Hematopoietic multipotent progenitor cell treated with erythropoietin and hydrocortisone succinate and interleukin-3 and kit ligand, for 17 days (in vitro differentiated cells): ENCODE results near the gene ADAMTSL2.

Experiments used
- DNase-seq: peaks from one replicate; pipeline ENCODE4 v3.0.0-alpha.2; 2015; ENCODE audit warnings: low spot score

The ADAMTSL2 gene

DNA sequence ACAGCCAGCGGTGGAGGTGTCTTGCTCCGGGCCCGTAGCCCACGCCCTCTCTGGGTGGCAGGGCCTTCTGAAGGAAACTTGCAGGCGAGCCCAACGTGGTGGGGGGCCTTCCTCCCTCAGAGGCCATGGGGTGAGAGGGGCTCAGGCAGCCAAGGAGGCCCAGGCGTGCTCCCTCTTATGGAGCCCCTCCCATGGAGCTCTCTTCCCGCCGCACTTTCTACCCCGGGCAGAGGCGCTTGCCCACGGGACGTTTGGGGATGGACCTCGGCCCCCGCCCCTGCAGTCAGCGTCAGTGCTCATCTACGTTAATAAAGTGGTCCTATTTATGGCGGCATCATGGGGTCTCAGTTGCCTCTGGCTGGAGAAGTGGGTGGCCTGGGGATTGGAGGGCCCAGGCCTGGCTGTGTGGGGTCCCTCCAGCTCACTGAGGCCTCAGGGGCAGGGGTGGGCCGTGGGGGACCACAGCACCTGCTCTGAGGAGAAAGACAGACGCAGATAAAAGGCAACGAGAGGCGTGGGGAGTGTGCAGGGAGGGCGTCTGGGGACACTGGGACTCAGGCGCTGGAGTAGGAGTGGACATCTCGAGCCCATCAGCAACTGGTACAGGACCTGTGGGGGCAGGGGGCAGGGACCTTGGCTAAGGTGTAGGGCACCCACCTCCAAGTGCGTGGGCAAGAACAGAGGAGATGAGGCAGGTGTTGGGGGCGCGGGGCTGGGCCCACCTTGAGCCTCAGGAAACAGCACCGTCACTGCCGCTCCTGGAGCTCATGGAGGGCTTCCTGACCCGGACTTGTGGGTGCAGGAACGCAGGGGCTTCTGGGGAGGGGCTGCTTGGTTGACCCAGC is 40.9 kb downstream of the ADAMTSL2 start:
- no peak for DNase-seq

DNA sequence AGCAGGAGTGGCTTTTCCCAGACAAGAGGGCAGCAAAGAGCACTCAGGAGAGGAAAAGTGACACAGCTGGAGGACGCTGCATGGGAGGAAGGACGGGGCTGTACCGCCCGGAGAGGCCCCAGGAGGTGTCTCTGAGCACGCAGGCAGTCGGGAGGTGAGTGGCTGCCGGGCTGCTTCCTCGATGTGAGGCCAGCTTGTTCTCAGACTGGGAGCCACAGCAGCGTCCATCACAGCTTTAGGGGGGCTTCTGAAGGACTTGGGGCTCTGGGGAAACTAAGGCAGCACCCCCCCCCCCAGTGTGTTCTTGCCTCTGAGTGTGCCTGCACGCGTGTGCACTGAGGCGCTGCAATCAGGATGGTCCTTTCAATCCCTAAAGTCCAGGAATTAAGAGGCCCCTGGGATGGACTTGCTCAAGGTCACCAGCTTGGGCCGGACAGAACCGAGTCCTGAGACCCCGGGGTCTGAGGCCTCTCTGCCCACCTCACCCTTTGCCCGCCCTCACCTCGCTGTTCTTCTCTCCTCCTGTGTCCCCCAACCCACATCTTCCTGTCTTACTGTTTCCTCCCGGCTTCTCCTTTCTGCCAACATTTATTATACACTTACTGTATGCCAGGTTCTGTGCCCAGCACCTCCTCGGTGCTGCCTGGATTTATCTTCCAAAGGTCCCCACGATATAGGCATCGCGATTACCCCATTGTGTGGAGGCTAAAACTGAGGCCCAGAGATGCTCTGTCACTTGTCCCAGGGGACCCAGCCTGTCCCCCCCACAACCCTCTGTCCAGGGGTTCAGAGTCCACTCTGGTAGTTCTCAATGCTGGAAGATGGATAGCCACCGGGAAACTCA is 41.7 kb downstream of the ADAMTSL2 start:
- no peak for DNase-seq

DNA sequence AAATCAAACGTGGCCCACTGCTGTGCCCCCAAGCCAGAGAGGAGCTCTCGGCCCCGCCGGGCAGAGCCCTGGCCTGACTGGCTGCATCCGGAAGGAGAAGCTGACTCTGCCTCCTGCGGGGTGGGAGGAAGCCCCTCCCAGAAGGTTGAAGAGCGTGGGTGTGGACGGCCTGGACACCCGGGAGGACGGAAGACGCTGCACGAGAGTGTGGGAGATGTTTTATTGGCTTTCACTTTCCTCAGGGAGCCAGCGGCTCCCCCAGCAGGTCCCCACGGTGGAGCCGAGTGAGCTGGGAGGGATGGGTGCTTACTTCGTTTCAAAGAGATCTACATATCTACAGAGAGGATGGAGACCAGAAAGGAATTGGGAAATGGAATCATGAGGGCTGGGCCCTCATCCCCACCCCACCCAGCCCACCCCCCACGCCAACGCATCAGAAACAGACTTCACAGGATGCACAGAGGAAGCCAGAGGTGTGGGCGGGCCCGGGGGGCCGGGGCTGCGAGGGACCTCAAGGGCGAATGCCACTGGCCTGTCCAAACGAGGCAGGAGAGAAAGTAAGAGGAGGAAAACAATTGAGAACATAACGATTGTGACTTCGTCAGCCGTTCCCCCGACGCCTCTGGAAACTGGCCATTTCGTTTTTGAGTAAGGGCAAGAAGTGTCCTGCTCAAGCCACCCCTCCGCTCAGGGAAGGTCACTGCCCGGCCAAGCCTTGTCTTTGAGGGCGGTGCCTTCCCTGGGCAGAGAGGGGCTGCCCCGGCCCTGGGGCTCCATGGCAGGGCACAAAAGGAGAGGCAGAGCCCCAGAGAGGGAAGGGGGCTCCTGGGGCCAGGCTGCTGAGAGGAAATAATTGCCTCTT is 42.6 kb downstream of the ADAMTSL2 start:
- DNase-seq: no peak

DNA sequence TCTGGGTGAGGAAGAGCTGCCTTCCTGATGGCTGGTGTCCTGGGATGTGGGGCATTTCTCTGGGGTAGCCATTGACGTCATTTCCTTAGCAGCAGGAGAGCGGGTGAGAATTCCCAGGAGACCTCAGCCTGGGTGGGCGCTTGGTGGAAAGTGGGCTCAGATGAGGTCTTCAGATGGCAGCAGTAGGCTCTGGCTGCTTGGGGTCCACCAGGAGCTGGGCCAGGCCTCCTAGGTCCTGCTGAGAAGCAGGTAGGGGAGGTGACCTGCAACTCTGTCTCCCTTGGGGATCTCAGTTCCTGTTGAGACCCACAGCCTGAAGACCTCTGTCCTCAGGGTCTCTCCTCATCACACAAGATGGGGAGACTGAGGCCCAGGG is 43.2 kb downstream of the ADAMTSL2 start:
- no peak for DNase-seq

DNA sequence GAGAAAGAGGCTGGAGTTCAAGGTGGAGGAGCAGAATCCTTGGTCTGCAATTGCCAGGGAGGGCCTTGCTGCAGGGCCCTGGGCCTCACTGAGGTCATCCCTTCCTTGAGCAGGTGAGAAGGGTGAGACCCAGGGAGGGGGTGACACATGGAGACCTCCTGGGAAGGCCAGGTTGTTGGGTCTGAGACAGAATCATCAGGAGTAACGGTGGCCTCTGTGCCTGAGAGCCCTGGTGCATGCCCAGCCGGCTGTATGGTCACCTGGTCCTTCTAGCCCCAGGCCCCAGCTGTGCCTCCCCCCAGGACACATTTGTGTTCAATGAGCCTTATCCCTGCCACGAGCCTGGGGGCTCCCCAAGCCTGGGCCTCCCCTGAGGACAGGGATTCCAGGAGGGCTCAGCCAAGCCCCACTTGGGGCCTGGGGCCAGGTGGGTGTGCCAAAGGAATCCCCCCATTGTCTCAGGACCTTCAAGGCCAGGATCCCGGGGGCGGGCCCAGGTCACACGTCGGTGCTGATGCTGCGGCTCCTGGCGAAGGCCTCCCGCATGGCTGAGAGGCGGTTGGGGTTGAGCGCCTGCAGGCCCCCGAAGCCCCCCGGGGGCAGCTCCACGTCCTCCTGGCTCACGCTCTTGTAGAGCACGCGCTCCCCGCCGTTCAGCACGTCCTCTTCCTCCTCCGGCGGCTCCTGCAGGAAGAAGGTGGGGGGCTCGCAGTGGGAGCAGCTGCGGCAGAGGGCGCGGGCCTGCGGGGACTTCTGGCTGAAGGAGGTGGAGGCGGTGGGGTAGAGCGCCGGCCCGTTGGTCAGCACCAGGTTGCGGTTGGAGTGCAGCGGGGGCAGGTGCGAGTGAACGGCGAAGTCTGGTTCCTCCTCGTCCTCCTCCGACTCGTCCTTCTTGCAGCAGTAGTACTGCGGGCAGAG is 44.3 kb downstream of the ADAMTSL2 start:
- no peak for DNase-seq

DNA sequence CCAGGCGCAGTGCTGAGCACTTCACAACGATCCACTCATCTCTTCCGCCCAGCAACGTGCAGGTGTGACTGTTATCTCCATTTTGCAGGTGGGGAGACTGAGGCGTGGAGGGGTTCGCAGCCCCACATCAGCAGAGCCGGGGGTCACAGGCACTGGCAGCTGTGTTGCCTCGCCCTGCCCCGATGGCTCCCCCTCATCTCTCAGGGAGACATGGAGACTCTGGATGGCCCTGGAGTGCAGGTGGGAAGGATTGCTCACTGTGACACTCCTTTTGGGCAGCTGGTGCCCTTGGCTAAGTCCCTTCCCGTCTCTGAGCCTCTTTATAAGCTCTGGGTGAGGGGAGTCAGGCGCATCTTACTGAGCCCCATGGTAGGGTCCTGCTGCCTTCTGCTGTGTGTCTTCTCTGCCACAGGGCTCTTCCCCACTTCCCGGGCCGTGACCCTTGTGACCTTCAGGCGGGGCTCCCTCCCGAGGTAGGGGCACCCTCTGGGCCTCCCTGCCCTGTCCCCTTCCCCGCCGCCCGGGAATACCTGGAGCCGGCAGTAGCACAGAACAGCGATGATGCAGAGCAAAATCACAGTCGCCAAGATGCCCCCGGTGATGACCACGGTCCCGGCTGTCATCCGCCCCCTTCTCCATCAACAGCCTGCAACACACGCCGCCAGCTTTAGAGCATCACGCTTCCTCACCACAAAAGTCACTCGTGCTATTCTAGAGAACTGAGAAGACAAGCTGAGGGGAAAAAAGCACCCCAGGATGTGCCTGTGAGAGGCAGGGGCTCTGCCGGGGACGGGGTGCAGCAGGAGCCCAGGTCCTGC is 45.3 kb downstream of the ADAMTSL2 start:
- DNase-seq: no peak

DNA sequence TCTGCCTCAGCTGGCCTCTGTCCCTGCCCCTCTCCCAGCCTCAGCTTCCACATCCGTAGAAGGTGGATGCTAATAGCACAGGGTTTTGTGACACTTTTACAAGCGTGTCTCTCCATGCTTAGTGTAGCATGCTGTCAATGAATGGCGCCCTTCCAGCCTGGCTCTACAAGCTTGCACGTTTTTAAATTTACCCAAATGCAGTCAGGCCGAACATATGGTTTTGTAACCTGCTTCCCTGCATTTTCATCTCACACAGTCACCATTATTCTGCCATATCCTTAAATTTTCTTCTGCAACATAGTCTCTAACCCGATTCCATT is 45.9 kb downstream of the ADAMTSL2 start:
- DNase-seq: no peak

DNA sequence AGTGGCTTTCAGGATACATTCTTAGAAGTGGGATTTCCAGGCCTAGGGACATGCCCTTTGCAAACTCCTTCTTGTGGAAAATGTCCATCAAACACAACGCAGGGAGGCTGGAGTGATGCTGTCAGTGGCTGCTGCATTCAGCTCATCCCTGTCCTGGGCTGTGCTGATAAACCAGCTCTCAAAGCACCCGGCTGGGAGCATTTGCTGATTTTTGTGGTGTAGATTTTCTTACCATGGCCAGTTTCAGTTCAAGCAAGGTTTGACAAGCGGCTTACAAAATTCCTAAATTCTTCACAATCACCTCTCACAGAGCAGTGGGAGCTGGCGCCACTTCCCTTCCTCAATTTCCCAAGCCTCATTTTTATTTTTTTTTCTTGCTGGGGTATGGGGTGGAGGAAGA is 46.5 kb downstream of the ADAMTSL2 start:
- no peak for DNase-seq

DNA sequence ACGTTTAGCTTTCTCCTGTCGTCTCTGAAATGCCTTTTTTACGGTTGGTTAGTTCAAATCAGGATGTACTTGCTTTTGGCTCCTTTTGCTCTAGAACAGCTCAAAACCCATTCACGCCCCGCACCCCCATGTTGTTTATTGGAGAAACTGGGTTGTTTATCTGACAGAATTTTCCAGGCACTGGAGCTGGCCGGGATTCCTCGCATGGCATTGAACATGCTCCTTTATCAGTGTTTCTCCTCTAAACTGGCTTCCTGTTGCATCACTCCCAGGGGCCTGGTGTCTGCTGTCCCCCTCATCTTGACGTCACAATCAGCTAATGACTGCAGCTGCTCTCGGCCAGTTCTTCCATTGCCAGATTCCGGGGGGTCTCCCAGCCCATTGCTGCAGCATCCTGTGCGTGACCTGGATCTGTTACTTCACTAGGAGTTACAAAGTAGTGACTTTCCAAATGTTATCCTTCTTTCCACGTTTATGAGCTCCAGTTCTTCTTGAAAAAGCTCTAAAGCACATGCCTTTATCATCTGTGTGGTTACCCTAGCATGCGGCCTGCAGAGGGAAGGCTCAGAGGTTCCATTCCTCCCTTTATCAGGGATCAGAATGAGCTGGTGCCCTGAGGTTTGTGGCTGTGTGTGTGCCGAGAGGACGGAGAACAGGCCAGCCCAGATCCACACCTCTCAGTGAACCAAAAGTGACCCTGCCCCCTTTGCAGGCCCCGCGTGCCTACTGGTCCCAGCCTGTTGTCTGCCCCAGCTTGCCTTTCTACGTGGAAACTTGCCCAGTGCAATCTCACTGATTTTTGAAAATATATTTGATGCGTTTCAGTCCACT is 47.2 kb downstream of the ADAMTSL2 start:
- DNase-seq: no peak

DNA sequence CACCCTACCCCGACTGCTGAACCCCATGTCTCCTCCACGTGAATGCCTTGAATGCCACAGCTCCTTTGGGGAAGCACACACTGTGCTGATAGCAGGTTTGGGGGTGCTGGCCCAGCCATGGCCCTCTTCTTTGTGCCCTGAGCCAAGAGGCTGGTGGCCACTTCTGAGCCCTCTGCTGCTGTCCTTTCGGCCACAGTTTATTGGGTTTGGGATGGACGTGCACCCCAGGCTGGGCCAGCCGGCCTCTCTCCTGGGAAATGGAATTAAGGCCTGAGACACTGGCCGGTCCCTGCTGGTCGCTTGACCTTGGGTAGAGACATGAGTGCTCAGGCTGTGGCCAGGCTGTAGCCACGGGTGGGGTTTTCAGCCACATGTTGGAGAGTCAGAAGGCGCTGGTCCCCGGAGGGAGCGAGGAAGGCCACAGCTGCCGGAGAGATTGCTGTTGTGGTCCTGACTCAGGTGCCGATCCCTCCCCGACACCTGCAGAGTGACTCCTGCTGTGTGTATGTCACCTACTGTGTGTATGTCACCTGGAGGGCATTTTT is 48.1 kb downstream of the ADAMTSL2 start:
- no peak for DNase-seq

DNA sequence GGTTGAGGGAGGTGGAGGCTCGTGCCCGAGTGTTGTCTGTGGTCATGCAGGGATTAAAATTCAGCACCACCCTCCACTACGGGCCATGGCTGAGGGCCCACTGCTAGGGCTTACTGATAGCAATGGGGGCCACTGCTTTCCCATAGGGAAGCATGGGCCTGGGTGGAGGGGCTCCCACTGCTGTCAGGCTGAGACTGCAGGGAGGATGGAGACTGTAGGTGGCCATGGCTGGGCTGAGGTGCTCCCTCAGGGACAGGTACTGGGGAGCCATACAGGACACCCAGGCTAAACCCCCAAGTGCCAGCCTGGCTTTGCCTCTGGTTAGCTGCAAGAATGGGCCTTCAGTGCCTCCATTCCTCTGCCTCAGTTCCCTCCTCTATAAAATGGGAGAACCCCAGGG is 48.6 kb downstream of the ADAMTSL2 start:
- DNase-seq: no peak

DNA sequence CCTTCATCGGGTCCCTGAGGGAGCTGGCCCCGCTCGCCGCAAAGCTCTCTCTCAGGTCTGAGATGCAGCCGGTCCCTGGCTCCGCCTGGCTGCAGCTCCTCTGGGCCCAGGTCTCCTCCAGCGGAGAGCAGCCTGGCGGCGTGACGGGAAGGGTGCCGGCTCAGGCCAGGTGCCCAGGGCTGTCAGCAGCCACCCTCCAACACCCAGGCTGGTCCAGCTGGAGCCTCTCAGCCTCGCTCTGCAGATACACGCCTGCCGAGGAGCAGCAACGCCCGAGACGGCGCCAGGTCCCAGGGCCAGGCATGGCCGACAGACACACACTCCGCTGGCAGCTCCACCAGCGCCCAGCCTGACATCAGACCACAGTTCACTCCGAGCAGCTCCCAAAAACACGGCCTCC is 49.1 kb downstream of the ADAMTSL2 start:
- no peak for DNase-seq

DNA sequence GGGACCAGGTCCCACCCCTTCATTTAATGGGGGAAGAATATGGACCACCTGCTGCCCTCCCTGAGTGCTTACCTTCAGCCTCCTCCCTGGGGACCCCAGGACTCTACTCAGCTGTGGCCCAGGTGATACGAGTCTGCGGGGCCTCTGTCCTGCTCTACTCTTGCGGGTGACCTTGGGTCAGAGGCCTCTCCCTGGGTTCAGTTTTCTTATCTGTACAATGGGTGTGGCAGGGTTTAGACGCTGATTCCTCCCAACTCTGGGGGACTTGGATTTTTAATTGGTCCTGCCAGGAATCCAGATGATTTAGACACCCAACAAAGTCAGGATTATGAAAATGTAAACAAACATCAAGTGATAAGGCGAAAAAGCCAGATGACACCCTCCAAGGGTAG is 49.7 kb downstream of the ADAMTSL2 start:
- DNase-seq: no peak

DNA sequence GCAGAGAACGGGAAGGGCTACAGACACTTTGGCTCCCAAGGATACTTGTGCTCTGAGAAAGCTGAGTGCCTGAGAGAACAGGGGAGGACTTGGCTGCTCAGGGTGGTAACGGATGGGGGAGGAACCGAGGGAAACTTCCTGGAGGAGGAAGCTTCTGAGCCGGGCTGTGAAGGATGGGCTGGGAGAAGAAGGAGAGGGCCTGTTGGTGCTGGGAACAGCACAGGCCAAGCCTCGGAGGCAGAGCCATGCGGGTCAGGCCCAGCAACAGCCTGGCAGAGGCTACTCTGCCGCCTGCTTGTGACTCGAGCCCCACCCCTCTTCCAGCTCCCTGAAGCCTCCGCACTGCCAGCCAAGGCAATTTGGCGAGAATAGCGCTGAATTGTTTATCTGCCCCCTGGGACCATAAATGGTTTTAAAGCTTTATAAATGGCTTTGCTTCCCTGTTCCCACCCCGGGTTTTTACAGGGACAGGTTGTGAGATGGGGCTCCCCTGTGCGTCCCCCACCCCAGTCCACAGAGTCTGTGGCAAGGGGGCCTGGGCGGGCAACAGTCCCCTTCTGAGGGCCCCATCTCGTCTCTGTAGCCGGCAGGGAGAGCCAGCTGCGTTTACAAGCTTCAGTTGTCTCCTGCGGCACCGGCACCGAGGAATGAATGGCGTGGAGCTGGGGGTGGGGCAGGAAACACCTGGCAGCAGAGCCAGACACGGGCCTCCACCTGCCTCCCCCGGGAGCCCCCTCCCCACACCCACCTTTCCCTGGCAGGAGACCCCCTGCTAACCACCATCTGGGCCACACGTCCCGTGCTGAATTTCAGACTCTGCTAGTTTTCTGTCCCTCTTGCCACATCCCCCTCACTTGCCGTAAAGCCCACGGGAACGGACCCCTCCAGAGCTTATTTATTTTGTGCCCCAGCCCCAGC is 50.3 kb downstream of the ADAMTSL2 start:
- DNase-seq: no peak

DNA sequence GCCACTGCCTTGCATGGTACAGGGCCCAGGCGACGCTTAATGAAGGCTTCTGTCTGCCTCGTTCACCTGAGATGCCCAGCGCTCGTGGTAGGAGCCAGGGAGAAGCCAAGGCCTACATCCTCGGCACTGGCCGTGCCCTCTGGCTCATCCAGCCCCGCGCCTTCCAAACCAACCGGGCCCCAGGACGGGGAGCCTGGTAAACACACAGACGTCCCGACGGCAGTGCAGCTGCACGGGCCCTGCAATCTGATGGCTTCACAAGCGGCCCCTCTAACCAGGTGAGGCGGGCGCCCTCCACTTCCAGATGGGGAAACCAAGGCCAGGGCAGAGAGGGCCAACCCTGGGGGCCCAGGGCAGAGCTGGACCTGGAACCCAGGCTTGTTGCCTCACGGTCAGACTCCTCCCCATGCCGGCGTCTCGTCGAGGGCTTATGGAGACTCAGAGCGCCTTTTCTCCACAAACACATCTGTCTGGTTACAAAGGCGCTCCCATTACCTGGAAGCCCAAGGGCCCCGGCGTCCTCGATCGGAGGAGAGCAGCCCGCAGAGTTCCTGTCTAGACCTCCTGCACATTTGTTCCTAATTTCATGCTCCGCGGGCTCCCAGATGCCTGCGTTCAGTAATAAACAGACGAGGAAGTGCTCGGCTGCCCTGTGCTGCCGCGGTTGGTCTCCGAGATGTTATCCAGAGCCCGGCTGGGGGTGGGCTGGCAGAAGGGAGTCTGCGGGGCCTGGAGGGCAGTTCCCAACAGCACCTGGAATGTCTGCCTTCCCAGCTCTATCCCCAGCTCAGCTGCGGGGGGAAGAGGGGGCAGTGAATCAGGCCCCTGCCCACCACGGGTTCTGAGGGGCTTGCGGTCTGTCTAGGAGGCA is 51.2 kb downstream of the ADAMTSL2 start:
- DNase-seq: no peak

DNA sequence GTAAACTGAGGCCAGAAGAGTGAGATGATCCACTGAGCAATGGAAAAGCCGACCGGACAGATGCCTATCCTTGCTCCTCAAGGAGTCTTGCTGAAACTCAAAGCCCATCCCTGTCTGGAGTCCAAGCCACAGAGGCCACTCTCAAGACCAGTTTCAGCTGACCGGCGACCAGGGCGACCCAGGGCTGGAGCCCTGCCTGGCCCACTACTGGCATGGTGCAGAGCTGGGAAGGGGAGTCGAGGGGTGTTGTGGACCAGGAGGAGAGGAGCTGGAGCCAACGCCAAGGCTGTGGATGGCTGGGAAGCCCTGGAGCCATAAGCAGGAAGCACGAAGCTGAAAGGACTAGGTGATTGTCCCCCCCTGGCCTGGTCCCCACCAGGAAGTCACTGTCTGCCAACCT is 52.5 kb downstream of the ADAMTSL2 start:
- DNase-seq: no peak

DNA sequence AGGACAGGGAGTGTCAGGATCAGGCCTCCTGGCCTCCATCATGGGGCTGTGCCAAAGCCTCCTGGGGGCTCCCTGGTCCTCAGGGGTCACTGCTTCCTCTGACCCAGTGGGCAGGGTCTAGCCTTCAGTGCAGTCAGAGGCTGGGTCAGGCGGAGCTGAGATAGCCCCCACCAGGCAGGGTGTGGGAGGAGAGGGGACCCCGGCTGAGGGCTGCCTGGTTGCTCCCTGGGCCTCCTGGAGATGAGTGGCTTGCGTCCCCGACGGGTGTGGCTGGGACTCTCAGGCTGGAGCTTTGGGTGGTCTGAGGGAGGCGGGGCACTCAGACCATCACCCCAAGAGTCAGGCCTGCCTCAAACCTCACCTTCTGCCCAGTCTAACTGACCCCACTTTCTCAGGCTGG is 53.0 kb downstream of the ADAMTSL2 start:
- DNase-seq: no peak
